ENCODE measurements around the gene NHS. TPM values are rescaled to one million over a fixed set of nuclear protein-coding genes. Genes with fewer than 3 reads are reported as not detected.

NHS gene
- total RNA-seq, 4 donors from 2014 or later: 4.6 to 9.9 (median 7.2) TPM

- H3K36me3 ChIP-seq: no peaks in the 10 kb centered on the region
- TF ChIP-seq EP300 (IDR thresholded peaks at IDR 0.05) (no peak), POLR2A (IDR thresholded peaks at IDR 0.05) (no peak), POLR2AphosphoS5 (IDR thresholded peaks at IDR 0.05) (no peak), CTCF (IDR thresholded peaks at IDR 0.05) (no peak)
- WGBS: 79% methylated on average over 4 of the region's 4 CpGs
- H3K4me1 ChIP-seq: no peaks in the 10 kb centered on the region
- H3K27ac ChIP-seq: no peak overlapping the region
- no peak for DNase-seq (ENCODE audit: low spot score in 2 of 2)
- H3K4me3 ChIP-seq: no peak overlapping the region
- H3K27me3 ChIP-seq: no peaks in the 10 kb centered on the region
- H3K9me3 ChIP-seq: no peaks in the 10 kb centered on the region
Observed at GRCh38 chrX:17481086-17481485, 106.1 kb downstream of the NHS start.

GRCh38 chrX:17484592-17484991 lies 109.6 kb downstream of the NHS start:
- H3K27ac ChIP-seq: no peak overlapping the region
- WGBS: 69% methylated on average over 1 of the region's 1 CpG
- H3K9me3 ChIP-seq: no peaks in the 10 kb centered on the region

GRCh38 chrX:17485391-17485790 lies 110.4 kb downstream of the NHS start:
- Histone ChIP-seq H3K4me1 (no peaks in the 10 kb centered on the region), H3K27me3 (no peaks in the 10 kb centered on the region), H3K9me3 (no peaks in the 10 kb centered on the region), H3K4me3 (no peak overlapping the region), H3K36me3 (no peaks in the 10 kb centered on the region), H3K27ac (no peak overlapping the region)
- 72% methylated on average over 5 of the region's 5 CpGs for WGBS
- TF ChIP-seq EP300 (IDR thresholded peaks at IDR 0.05) (no peak), CTCF (IDR thresholded peaks at IDR 0.05) (no peak), POLR2AphosphoS5 (IDR thresholded peaks at IDR 0.05) (no peak), POLR2A (IDR thresholded peaks at IDR 0.05) (no peak)
- DNase-seq (ENCODE audit: low spot score in 2 of 2): no peak

More at GRCh38 chrX:17484592-17484991, 109.6 kb downstream of the NHS start:
- H3K36me3 ChIP-seq: no peaks in the 10 kb centered on the region
- H3K27me3 ChIP-seq: no peaks in the 10 kb centered on the region
- no peak overlapping the region for H3K4me3 ChIP-seq
- no peak for DNase-seq (ENCODE audit: low spot score in 2 of 2)
- TF ChIP-seq CTCF (IDR thresholded peaks at IDR 0.05): no peak
- TF ChIP-seq POLR2AphosphoS5 (IDR thresholded peaks at IDR 0.05): no peak
- TF ChIP-seq EP300 (IDR thresholded peaks at IDR 0.05): no peak
- TF ChIP-seq POLR2A (IDR thresholded peaks at IDR 0.05): no peak
- no peaks in the 10 kb centered on the region for H3K4me1 ChIP-seq

GRCh38 chrX:17488036-17488435 lies 113.0 kb downstream of the NHS start:
- TF ChIP-seq POLR2AphosphoS5 (IDR thresholded peaks at IDR 0.05) (no peak), EP300 (IDR thresholded peaks at IDR 0.05) (no peak), CTCF (IDR thresholded peaks at IDR 0.05) (no peak), POLR2A (IDR thresholded peaks at IDR 0.05) (no peak)
- H3K9me3 ChIP-seq: no peaks in the 10 kb centered on the region
- no peak overlapping the region for H3K27ac ChIP-seq
- no peaks in the 10 kb centered on the region for H3K27me3 ChIP-seq
- H3K36me3 ChIP-seq: no peaks in the 10 kb centered on the region
- no peak for DNase-seq (ENCODE audit: low spot score in 2 of 2)
- H3K4me3 ChIP-seq: no peak overlapping the region
- H3K4me1 ChIP-seq: no peaks in the 10 kb centered on the region
- WGBS: 82% methylated on average over 8 of the region's 8 CpGs

- Histone ChIP-seq H3K4me1 (peaks cover 6% of the 10 kb centered on the region), H3K4me3 (no peak overlapping the region), H3K27ac (no peak overlapping the region), H3K36me3 (no peaks in the 10 kb centered on the region), H3K27me3 (no peaks in the 10 kb centered on the region), H3K9me3 (no peaks in the 10 kb centered on the region)
- DNase-seq (ENCODE audit: low spot score in 2 of 2): no peak
- TF ChIP-seq CTCF (IDR thresholded peaks at IDR 0.05) (no peak), EP300 (IDR thresholded peaks at IDR 0.05) (no peak), POLR2AphosphoS5 (IDR thresholded peaks at IDR 0.05) (no peak), POLR2A (IDR thresholded peaks at IDR 0.05) (no peak)
- 42% methylated on average over 1 of the region's 1 CpG for WGBS
Observed at GRCh38 chrX:17494216-17494615, 119.2 kb downstream of the NHS start.
